ENCODE measurements around the gene TPST2. TPM values are rescaled to one million over a fixed set of nuclear protein-coding genes. Genes with fewer than 3 reads are reported as not detected.

The TPST2 gene
- total and polyA plus RNA-seq, 3 donors from 2014 or later = 32.8 to 218 (median 169) TPM

- Histone ChIP-seq H3K36me3 (ENCODE audit: low read depth, missing control alignments) (no peaks in the 10 kb centered on the region), H3K4me3 (no peak overlapping the region), H3K27me3 (no peaks in the 10 kb centered on the region), H3K27ac (no peak overlapping the region), H3K4me1 (peaks cover 47% of the 10 kb centered on the region), H3K9me3 (no peaks in the 10 kb centered on the region)
- TF ChIP-seq POLR2A (IDR thresholded peaks at IDR 0.05) = no peak
- TF ChIP-seq, protein P1, sequence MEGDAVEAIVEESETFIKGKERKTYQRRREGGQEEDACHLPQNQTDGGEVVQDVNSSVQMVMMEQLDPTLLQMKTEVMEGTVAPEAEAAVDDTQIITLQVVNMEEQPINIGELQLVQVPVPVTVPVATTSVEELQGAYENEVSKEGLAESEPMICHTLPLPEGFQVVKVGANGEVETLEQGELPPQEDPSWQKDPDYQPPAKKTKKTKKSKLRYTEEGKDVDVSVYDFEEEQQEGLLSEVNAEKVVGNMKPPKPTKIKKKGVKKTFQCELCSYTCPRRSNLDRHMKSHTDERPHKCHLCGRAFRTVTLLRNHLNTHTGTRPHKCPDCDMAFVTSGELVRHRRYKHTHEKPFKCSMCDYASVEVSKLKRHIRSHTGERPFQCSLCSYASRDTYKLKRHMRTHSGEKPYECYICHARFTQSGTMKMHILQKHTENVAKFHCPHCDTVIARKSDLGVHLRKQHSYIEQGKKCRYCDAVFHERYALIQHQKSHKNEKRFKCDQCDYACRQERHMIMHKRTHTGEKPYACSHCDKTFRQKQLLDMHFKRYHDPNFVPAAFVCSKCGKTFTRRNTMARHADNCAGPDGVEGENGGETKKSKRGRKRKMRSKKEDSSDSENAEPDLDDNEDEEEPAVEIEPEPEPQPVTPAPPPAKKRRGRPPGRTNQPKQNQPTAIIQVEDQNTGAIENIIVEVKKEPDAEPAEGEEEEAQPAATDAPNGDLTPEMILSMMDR (IDR thresholded peaks at IDR 0.05) = no peak
- intact Hi-C loops (cut with DNase I; ENCODE audit: low total_unique reads) = no loop called here
- whole genome bisulfite sequencing, 2 donors = 70 to 73% methylated on average over 6 of the region's 6 CpGs
- DNase-seq = no peak
Measured at GRCh38 chr22:26481112-26481693, 108.7 kb downstream of the TPST2 start.

- H3K27ac ChIP-seq = no peak overlapping the region
Measured at GRCh38 chr22:26480611-26480932, 109.4 kb downstream of the TPST2 start.

GRCh38 chr22:26479792-26480610 lies 109.9 kb downstream of the TPST2 start:
- Histone ChIP-seq H3K27me3 (no peaks in the 10 kb centered on the region), H3K4me1 (peaks cover 46% of the 10 kb centered on the region), H3K27ac (no peak overlapping the region), H3K9me3 (no peaks in the 10 kb centered on the region), H3K4me3 (peak overlapping the region in 1 of 2 donors; percentile 0), H3K36me3 (ENCODE audit: low read depth, missing control alignments) (no peaks in the 10 kb centered on the region)
- intact Hi-C loops (cut with DNase I; ENCODE audit: low total_unique reads) = no loop called here
- no peak for TF ChIP-seq POLR2A (IDR thresholded peaks at IDR 0.05)
- TF ChIP-seq, protein P1 (IDR thresholded peaks at IDR 0.05) = no peak
- 64 to 70% methylated on average over 12 of the region's 12 CpGs for WGBS, 2 donors
- no peak for DNase-seq

More at GRCh38 chr22:26480611-26480932, 109.4 kb downstream of the TPST2 start:
- H3K4me3 ChIP-seq = no peak overlapping the region
- intact Hi-C loops (cut with DNase I; ENCODE audit: low total_unique reads) = no loop called here
- no peak for DNase-seq
- H3K4me1 ChIP-seq = peaks cover 47% of the 10 kb centered on the region
- no peaks in the 10 kb centered on the region for H3K9me3 ChIP-seq
- H3K36me3 ChIP-seq (ENCODE audit: low read depth, missing control alignments) = no peaks in the 10 kb centered on the region
- WGBS, 2 donors = 65 to 85% methylated on average over 2 of the region's 2 CpGs
- no peaks in the 10 kb centered on the region for H3K27me3 ChIP-seq
- TF ChIP-seq POLR2A (IDR thresholded peaks at IDR 0.05) = no peak
- TF ChIP-seq, protein P1 (IDR thresholded peaks at IDR 0.05) = no peak

GRCh38 chr22:26479043-26479791 lies 110.7 kb downstream of the TPST2 start:
- TF ChIP-seq POLR2A (IDR thresholded peaks at IDR 0.05) = no peak
- H3K27me3 ChIP-seq = no peaks in the 10 kb centered on the region
- no peak for DNase-seq
- peaks cover 39% of the 10 kb centered on the region for H3K4me1 ChIP-seq
- intact Hi-C loops (cut with DNase I; ENCODE audit: low total_unique reads) = no loop called here
- H3K36me3 ChIP-seq (ENCODE audit: low read depth, missing control alignments) = no peaks in the 10 kb centered on the region
- 59 to 60% methylated on average over 12 of the region's 12 CpGs for WGBS, 2 donors
- peak overlapping the region in 1 of 2 donors; percentile 0 for H3K4me3 ChIP-seq
- H3K9me3 ChIP-seq = no peaks in the 10 kb centered on the region
- H3K27ac ChIP-seq = no peak overlapping the region

GRCh38 chr22:26477341-26477731 lies 112.6 kb downstream of the TPST2 start:
- H3K4me1 ChIP-seq = peaks cover 29% of the 10 kb centered on the region
- no peak for TF ChIP-seq POLR2A (IDR thresholded peaks at IDR 0.05)
- no peak overlapping the region for H3K4me3 ChIP-seq
- H3K27me3 ChIP-seq = no peaks in the 10 kb centered on the region
- intact Hi-C loops (cut with DNase I; ENCODE audit: low total_unique reads) = no loop called here
- WGBS, 2 donors = 36 to 64% methylated on average over 4 of the region's 4 CpGs
- no peaks in the 10 kb centered on the region for H3K9me3 ChIP-seq
- no peaks in the 10 kb centered on the region for H3K36me3 ChIP-seq (ENCODE audit: low read depth, missing control alignments)
- no peak for DNase-seq
- H3K27ac ChIP-seq = no peak overlapping the region

All from testis (tissue), 3 donors.